Mesenchymal stem cell (in vitro differentiated cells and primary cell): ENCODE measurements around the gene FKBP11. TPM values are rescaled to one million over a fixed set of nuclear protein-coding genes. Genes with fewer than 3 reads are reported as not detected.

Source experiments
- DNase-seq: peaks from one replicate; pipeline ENCODE4 v3.0.0-alpha.2; 2013
- H2AFZ ChIP-seq: one replicate; pipeline ENCODE4 v1.6.1; 2013; ENCODE audit warnings: low read depth, mild to moderate bottlenecking, control low read depth, inconsistent platforms, low read length, moderate library complexity
- H2AK5ac ChIP-seq: 2 replicates; pipeline ENCODE4 v1.6.1; 2013; ENCODE audit warnings: low read length, moderate library complexity, mild to moderate bottlenecking, inconsistent platforms; ENCODE audit not compliant: severe bottlenecking
- H2BK120ac ChIP-seq: one replicate; pipeline ENCODE4 v1.6.1; 2013; ENCODE audit warnings: low read depth, mild to moderate bottlenecking, inconsistent platforms, low read length, moderate library complexity
- H2BK12ac ChIP-seq, 2 experiments: one replicate each; pipeline ENCODE4 v1.6.1; 2013; ENCODE audit warnings: inconsistent platforms in 2 of 2, low read length in 2 of 2, mild to moderate bottlenecking in 2 of 2, moderate library complexity in 2 of 2, control low read depth in 1 of 2
- H2BK15ac ChIP-seq: one replicate; pipeline ENCODE4 v1.6.1; 2013; ENCODE audit warnings: mild to moderate bottlenecking, low read depth, inconsistent platforms; ENCODE audit not compliant: poor library complexity, severe bottlenecking
- H2BK5ac ChIP-seq: 2 replicates; pipeline ENCODE4 v1.6.1; 2013; ENCODE audit warnings: low read depth, mild to moderate bottlenecking, low read length, control low read depth, inconsistent platforms; ENCODE audit not compliant: poor library complexity, severe bottlenecking
- H3K14ac ChIP-seq, 2 experiments: one replicate each; pipeline ENCODE4 v1.6.1; 2013; ENCODE audit warnings: inconsistent platforms in 2 of 2, low read length in 2 of 2, control low read depth in 1 of 2, mild to moderate bottlenecking in 1 of 2, moderate library complexity in 1 of 2
- H3K18ac ChIP-seq, 2 experiments: one replicate each; pipeline ENCODE4 v1.6.1; 2013; ENCODE audit warnings: inconsistent platforms in 2 of 2, low read length in 2 of 2, control low read depth in 1 of 2, low read depth in 1 of 2, mild to moderate bottlenecking in 1 of 2
- H3K23ac ChIP-seq, 2 experiments: one replicate each; pipeline ENCODE4 v1.6.1; 2013; ENCODE audit warnings: inconsistent platforms in 2 of 2, low read length in 2 of 2, mild to moderate bottlenecking in 2 of 2, moderate library complexity in 2 of 2, control low read depth in 1 of 2
- H3K27ac ChIP-seq: 2 replicates; pipeline ENCODE4 v1.5.1; 2013; ENCODE audit warnings: mild to moderate bottlenecking, moderate library complexity, low read length, control low read depth, inconsistent platforms; ENCODE audit not compliant: poor library complexity, severe bottlenecking
- H3K27me3 ChIP-seq, 2 experiments: 2 replicates each; pipeline versions ENCODE4 v1.6.1 to v1.7.0; 2013; ENCODE audit warnings: low read length in 2 of 2, mild to moderate bottlenecking in 2 of 2, moderate library complexity in 2 of 2, control low read depth in 1 of 2, inconsistent platforms in 1 of 2; ENCODE audit not compliant: control insufficient read depth in 1 of 2, insufficient read depth in 1 of 2
- H3K36me3 ChIP-seq, 2 experiments: 2 replicates each; pipeline versions ENCODE4 v1.6.1 to v1.7.0; 2013; ENCODE audit warnings: low read length in 2 of 2, control low read depth in 1 of 2, inconsistent platforms in 1 of 2, low read depth in 1 of 2, mild to moderate bottlenecking in 1 of 2; ENCODE audit not compliant: insufficient read depth in 2 of 2, control insufficient read depth in 1 of 2
- H3K4ac ChIP-seq, 2 experiments: one replicate each; pipeline ENCODE4 v1.6.1; 2013; ENCODE audit warnings: inconsistent platforms in 2 of 2, low read length in 2 of 2, mild to moderate bottlenecking in 2 of 2, moderate library complexity in 2 of 2, control low read depth in 1 of 2, low read depth in 1 of 2
- H3K4me1 ChIP-seq: 2 replicates; pipeline ENCODE4 v1.6.1; 2013; ENCODE audit warnings: low read depth, low read length, control low read depth; ENCODE audit not compliant: control insufficient read depth, insufficient read depth
- H3K4me2 ChIP-seq: 2 replicates; pipeline ENCODE4 v1.6.1; 2013; ENCODE audit warnings: low read length, mild to moderate bottlenecking, inconsistent platforms; ENCODE audit not compliant: poor library complexity, severe bottlenecking
- H3K4me3 ChIP-seq, 2 experiments: 2 replicates each; pipeline versions ENCODE4 v1.5.1 to v1.7.0; 2013; ENCODE audit warnings: low read length in 2 of 2, mild to moderate bottlenecking in 2 of 2, control low read depth in 1 of 2, low read depth in 1 of 2; ENCODE audit not compliant: insufficient read depth in 1 of 2
- H3K79me1 ChIP-seq: replicated peaks from 2 replicates; pipeline ENCODE4 v1.6.1; 2013; ENCODE audit warnings: mild to moderate bottlenecking, control low read depth, low read length, inconsistent platforms; ENCODE audit not compliant: poor library complexity, severe bottlenecking
- H3K9ac ChIP-seq: 2 replicates; pipeline ENCODE4 v1.7.0; 2013; ENCODE audit warnings: mild to moderate bottlenecking, low read length, moderate library complexity
- H3K9me3 ChIP-seq: 2 replicates; pipeline ENCODE4 v1.7.0; 2013; ENCODE audit warnings: mild to moderate bottlenecking, low read length; ENCODE audit not compliant: control insufficient read depth
- H4K8ac ChIP-seq: one replicate; pipeline ENCODE4 v1.6.1; 2013; ENCODE audit warnings: inconsistent platforms, mild to moderate bottlenecking, low read length, moderate library complexity
- H4K91ac ChIP-seq: one replicate; pipeline ENCODE4 v1.6.1; 2013; ENCODE audit warnings: mild to moderate bottlenecking, low read length, inconsistent platforms
- WGBS: methylation state at CpG from one replicate; pipeline ENCODE4 v1.1.7; 2013; ENCODE audit warnings: mixed read lengths; 5-methylcytosine and 5-hydroxymethylcytosine counted together
- polyA plus RNA-seq, 2 experiments: library from polyadenylated mRNA; stranded (reverse); fragments of 200-250 nt; gene quantifications; one replicate each; pipeline ENCODE4 v1.2.3, GENCODE V29; 2013

Gene FKBP11
- 131 TPM for polyA plus RNA-seq (2013, experiment 1 of 2)
- polyA plus RNA-seq (2013, experiment 2 of 2) = 138 TPM

GRCh38 chr12:48925304-48926011 lies at the start of gene FKBP11:
Gene FKBP11 (minus strand): TSS chr12:48925492. CDS start chr12:48925428, 64 bp downstream.
- peak within 1 kb of the TSS in 1 of 2 experiments; percentile 83 for H3K23ac ChIP-seq
- no peak within 1 kb of the TSS for H2AK5ac ChIP-seq
- H4K91ac ChIP-seq = peak within 1 kb of the TSS; percentile 83
- H2BK5ac ChIP-seq = no peak within 1 kb of the TSS
- peak within 1 kb of the TSS in 1 of 2 experiments; percentile 90 for H3K14ac ChIP-seq
- H3K4me2 ChIP-seq = no peak within 1 kb of the TSS
- peak within 1 kb of the TSS; percentile 80 for H2BK15ac ChIP-seq
- H3K36me3 ChIP-seq = peaks cover 52 to 54% of the 10 kb centered on the region in 2 experiments
- H3K79me1 ChIP-seq = peaks cover 20% of the 10 kb centered on the region
- no peaks in the 10 kb centered on the region for H3K27me3 ChIP-seq
- peak within 1 kb of the TSS; percentile 74 for H2BK120ac ChIP-seq
- H2AFZ ChIP-seq = peak within 1 kb of the TSS; percentile 6
- DNase-seq = peak; percentile 56
- WGBS = 40% methylated on average over 38 of the region's 38 CpGs
- peak within 1 kb of the TSS in 1 of 2 experiments; percentile 51 for H2BK12ac ChIP-seq
- peak within 1 kb of the TSS in 1 of 2 experiments; percentile 90 for H3K4ac ChIP-seq
- peak within 1 kb of the TSS; percentile 26 to 96 for H3K4me3 ChIP-seq
- H3K9me3 ChIP-seq = no peaks in the 10 kb centered on the region
- H3K4me1 ChIP-seq = no peaks in the 10 kb centered on the region
- no peak within 1 kb of the TSS for H3K27ac ChIP-seq
- H3K9ac ChIP-seq = peak within 1 kb of the TSS; percentile 97
- H4K8ac ChIP-seq = peak within 1 kb of the TSS; percentile 52
- H3K18ac ChIP-seq = peak within 1 kb of the TSS; percentile 63 to 91

- H3K36me3 ChIP-seq = no peaks in the 10 kb centered on the region
- 8% methylated on average over 17 of the region's 19 CpGs for WGBS
- H3K4me2 ChIP-seq = no peak overlapping the region
- H3K9ac ChIP-seq = peak overlapping the region; percentile 44
- no peak overlapping the region for H2BK120ac ChIP-seq
- H3K27me3 ChIP-seq = peaks cover 96 to 97% of the 10 kb centered on the region in 2 experiments
- H3K23ac ChIP-seq = no peak overlapping the region
- no peak overlapping the region for H2BK5ac ChIP-seq
- H4K91ac ChIP-seq = no peak overlapping the region
- no peak overlapping the region for H4K8ac ChIP-seq
- no peak overlapping the region for H2AK5ac ChIP-seq
- H2AFZ ChIP-seq = no peak overlapping the region
- no peaks in the 10 kb centered on the region for H3K9me3 ChIP-seq
- no peak overlapping the region for H3K4ac ChIP-seq
- H3K4me3 ChIP-seq = no peak overlapping the region
- DNase-seq = peak; percentile 47
- no peak overlapping the region for H3K18ac ChIP-seq
- peaks cover 48% of the 10 kb centered on the region for H3K4me1 ChIP-seq
- no peak overlapping the region for H3K27ac ChIP-seq
- H3K14ac ChIP-seq = no peak overlapping the region
- H3K79me1 ChIP-seq = no peaks in the 10 kb centered on the region
- H2BK15ac ChIP-seq = no peak overlapping the region
- H2BK12ac ChIP-seq = no peak overlapping the region
Observed at GRCh38 chr12:48973941-48974673, 48.8 kb upstream of the FKBP11 start.

DNA sequence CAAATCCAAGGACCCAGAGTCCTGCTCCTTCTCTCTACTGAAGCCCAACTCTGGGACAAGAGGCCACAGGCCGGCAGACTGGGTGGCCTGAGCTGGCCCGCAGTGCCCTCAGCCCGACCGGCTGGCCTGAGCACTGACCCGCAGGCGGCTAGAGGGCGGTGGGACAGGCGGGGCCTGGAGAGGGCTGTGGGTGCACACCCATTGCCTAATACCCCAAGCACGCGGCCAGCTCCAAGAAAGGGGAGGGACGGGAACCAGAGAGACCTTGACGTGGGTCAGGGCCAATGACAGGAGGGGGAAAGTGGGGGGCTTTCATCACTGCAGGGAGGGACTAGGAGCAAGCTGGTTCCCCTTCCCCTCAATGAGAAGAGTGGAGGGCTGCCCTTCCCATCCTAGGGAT lies 48.2 kb upstream of the FKBP11 start:
- H3K14ac ChIP-seq = no peak overlapping the region
- no peaks in the 10 kb centered on the region for H3K36me3 ChIP-seq
- H2BK120ac ChIP-seq = no peak overlapping the region
- no peak overlapping the region for H3K4me2 ChIP-seq
- 22% methylated on average over 12 of the region's 12 CpGs for WGBS
- H2BK15ac ChIP-seq = no peak overlapping the region
- H3K23ac ChIP-seq = peak overlapping the region in 1 of 2 experiments; percentile 5
- H3K79me1 ChIP-seq = no peaks in the 10 kb centered on the region
- no peaks in the 10 kb centered on the region for H3K9me3 ChIP-seq
- no peak overlapping the region for H4K91ac ChIP-seq
- H3K4ac ChIP-seq = no peak overlapping the region
- H3K4me1 ChIP-seq = peaks cover 45% of the 10 kb centered on the region
- no peak overlapping the region for H3K18ac ChIP-seq
- no peak for DNase-seq
- H2BK5ac ChIP-seq = no peak overlapping the region
- peaks cover 96% of the 10 kb centered on the region in 2 experiments for H3K27me3 ChIP-seq
- H3K9ac ChIP-seq = no peak overlapping the region
- no peak overlapping the region for H2BK12ac ChIP-seq
- H4K8ac ChIP-seq = no peak overlapping the region
- no peak overlapping the region for H2AFZ ChIP-seq
- H3K4me3 ChIP-seq = no peak overlapping the region
- H2AK5ac ChIP-seq = no peak overlapping the region
- no peak overlapping the region for H3K27ac ChIP-seq

- H2BK15ac ChIP-seq = no peak overlapping the region
- no peaks in the 10 kb centered on the region for H3K9me3 ChIP-seq
- no peak for DNase-seq
- H3K18ac ChIP-seq = no peak overlapping the region
- no peak overlapping the region for H2AFZ ChIP-seq
- H3K4me2 ChIP-seq = no peak overlapping the region
- no peak overlapping the region for H4K8ac ChIP-seq
- H3K79me1 ChIP-seq = no peaks in the 10 kb centered on the region
- no peak overlapping the region for H4K91ac ChIP-seq
- H3K27ac ChIP-seq = no peak overlapping the region
- peaks cover 96 to 98% of the 10 kb centered on the region in 2 experiments for H3K27me3 ChIP-seq
- H3K23ac ChIP-seq = no peak overlapping the region
- H2BK120ac ChIP-seq = no peak overlapping the region
- no peaks in the 10 kb centered on the region for H3K36me3 ChIP-seq
- no peak overlapping the region for H2BK12ac ChIP-seq
- H3K14ac ChIP-seq = peak overlapping the region in 1 of 2 experiments; percentile 41
- H2AK5ac ChIP-seq = no peak overlapping the region
- peaks cover 40% of the 10 kb centered on the region for H3K4me1 ChIP-seq
- H3K4ac ChIP-seq = no peak overlapping the region
- no peak overlapping the region for H3K9ac ChIP-seq
- WGBS = 44% methylated on average over 3 of the region's 3 CpGs
- no peak overlapping the region for H2BK5ac ChIP-seq
- H3K4me3 ChIP-seq = no peak overlapping the region
Observed at GRCh38 chr12:48972952-48973483, 47.7 kb upstream of the FKBP11 start.
